Measurements from ENCODE around the gene CLDN9.

Gene CLDN9

GRCh38 chr16:3007957-3008689 is 4.6 kb upstream of the CLDN9 start:
- TF ChIP-seq POLR2AphosphoS5 (IDR thresholded peaks at IDR 0.05; ENCODE audit: low read depth, low read length) (no peak), TAF1 (IDR thresholded peaks at IDR 0.05; ENCODE audit: borderline replicate concordance, insufficient read depth, low read length) (no peak), FOXP2 (optimal IDR thresholded peaks at IDR 0.05; ENCODE audit: borderline replicate concordance, extremely low read depth, extremely low read length, insufficient read depth) (no peak), REST (IDR thresholded peaks at IDR 0.05; ENCODE audit: insufficient read depth in 1 of 2, low read depth in 2 of 2, low read length in 2 of 2) (no peak), SIN3A (IDR thresholded peaks at IDR 0.05; ENCODE audit: borderline replicate concordance, insufficient read depth, low read length) (no peak)

GRCh38 chr16:3008690-3009037 is 4.1 kb upstream of the CLDN9 start:
- TF ChIP-seq REST (IDR thresholded peaks at IDR 0.05; ENCODE audit: insufficient read depth in 1 of 2, low read depth in 2 of 2, low read length in 2 of 2), result no peak
- TF ChIP-seq SIN3A (IDR thresholded peaks at IDR 0.05; ENCODE audit: borderline replicate concordance, insufficient read depth, low read length), result no peak

GRCh38 chr16:3009568-3010390 is 2.9 kb upstream of the CLDN9 start:
- TF ChIP-seq FOXP2 (optimal IDR thresholded peaks at IDR 0.05; ENCODE audit: borderline replicate concordance, extremely low read depth, extremely low read length, insufficient read depth), result no peak
- TF ChIP-seq POLR2AphosphoS5 (IDR thresholded peaks at IDR 0.05; ENCODE audit: low read depth, low read length), result no peak
- TF ChIP-seq TAF1 (IDR thresholded peaks at IDR 0.05; ENCODE audit: borderline replicate concordance, insufficient read depth, low read length), result no peak
- TF ChIP-seq SIN3A (IDR thresholded peaks at IDR 0.05; ENCODE audit: borderline replicate concordance, insufficient read depth, low read length), result no peak
- no peak for TF ChIP-seq REST (IDR thresholded peaks at IDR 0.05; ENCODE audit: insufficient read depth in 1 of 2, low read depth in 2 of 2, low read length in 2 of 2)

GRCh38 chr16:3010510-3010909 is 2.2 kb upstream of the CLDN9 start:
- TF ChIP-seq TAF1 (IDR thresholded peaks at IDR 0.05; ENCODE audit: borderline replicate concordance, insufficient read depth, low read length), result no peak
- TF ChIP-seq SIN3A (IDR thresholded peaks at IDR 0.05; ENCODE audit: borderline replicate concordance, insufficient read depth, low read length), result no peak
- no peak for TF ChIP-seq FOXP2 (optimal IDR thresholded peaks at IDR 0.05; ENCODE audit: borderline replicate concordance, extremely low read depth, extremely low read length, insufficient read depth)
- TF ChIP-seq REST (IDR thresholded peaks at IDR 0.05; ENCODE audit: insufficient read depth in 1 of 2, low read depth in 2 of 2, low read length in 2 of 2), result no peak

All from PFSK-1 (cell line).